ENCODE data around the gene INTS2. TPM values are rescaled to one million over a fixed set of nuclear protein-coding genes. Genes with fewer than 3 reads are reported as not detected.
A peak's percentile ranks its signal among the peaks of the same experiment; 100 is the strongest.
"Not testable (repeated sequence)": the region's sequence is repeated elsewhere in the genome, so short reads cannot be mapped to it uniquely, and the experiment has no call there.

The INTS2 gene
- polyA plus RNA-seq, 1 of the 3 experiments (the other 2 are of a cell fraction): 6.7 TPM

DNA sequence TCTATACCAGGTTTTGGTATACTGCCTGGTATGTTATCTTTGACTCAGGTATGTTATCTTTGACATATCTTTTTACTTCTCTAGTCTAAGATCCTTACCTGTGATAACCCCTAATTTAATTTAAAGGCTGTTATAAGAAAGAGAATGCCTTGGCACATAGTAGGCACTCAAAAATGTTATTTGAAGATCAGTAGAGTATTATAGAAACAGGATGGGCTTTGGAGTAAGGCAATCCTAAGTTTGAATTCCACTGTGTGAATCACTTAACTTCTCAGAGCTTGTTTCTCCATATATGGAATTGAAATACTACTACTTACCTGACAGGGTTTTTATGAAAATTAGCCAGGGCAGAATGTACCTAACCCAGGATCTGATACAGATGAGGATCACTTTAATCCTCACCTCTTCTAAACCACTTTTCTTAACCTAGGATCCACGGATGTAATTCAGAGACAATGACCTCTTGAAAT lies 65.6 kb downstream of the INTS2 start:
- H3K27ac ChIP-seq (ENCODE audit: low read depth in 2 of 2, low read length in 1 of 2): peak overlapping the region; percentile 71 to 87
- H3K9ac ChIP-seq: peak overlapping the region; percentile 85
- peak overlapping the region; percentile 75 to 95 for H3K4me3 ChIP-seq (ENCODE audit: low read depth in 2 of 2, low read length in 1 of 2)
- H3K4me2 ChIP-seq: peak overlapping the region; percentile 85
- peaks cover 21% of the 10 kb centered on the region for H3F3A ChIP-seq (replicated peaks; ENCODE audit: insufficient read depth)
- H3K79me2 ChIP-seq (ENCODE audit: insufficient read depth): peaks cover 57% of the 10 kb centered on the region
- no peaks in the 10 kb centered on the region for H4K20me1 ChIP-seq (ENCODE audit: insufficient read depth)
- H3K27me3 ChIP-seq (ENCODE audit: insufficient read depth): no peaks in the 10 kb centered on the region
- TF ChIP-seq, protein P1, sequence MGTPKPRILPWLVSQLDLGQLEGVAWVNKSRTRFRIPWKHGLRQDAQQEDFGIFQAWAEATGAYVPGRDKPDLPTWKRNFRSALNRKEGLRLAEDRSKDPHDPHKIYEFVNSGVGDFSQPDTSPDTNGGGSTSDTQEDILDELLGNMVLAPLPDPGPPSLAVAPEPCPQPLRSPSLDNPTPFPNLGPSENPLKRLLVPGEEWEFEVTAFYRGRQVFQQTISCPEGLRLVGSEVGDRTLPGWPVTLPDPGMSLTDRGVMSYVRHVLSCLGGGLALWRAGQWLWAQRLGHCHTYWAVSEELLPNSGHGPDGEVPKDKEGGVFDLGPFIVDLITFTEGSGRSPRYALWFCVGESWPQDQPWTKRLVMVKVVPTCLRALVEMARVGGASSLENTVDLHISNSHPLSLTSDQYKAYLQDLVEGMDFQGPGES (IDR thresholded peaks at IDR 0.05; ENCODE audit: low read depth, low read length): no peak
- TF ChIP-seq MXI1 (IDR thresholded peaks at IDR 0.05; ENCODE audit: low read depth, low read length) (no peak), EZH2phosphoT487 (IDR thresholded peaks at IDR 0.05; ENCODE audit: borderline replicate concordance, low read depth) (no peak), JUND (IDR thresholded peaks at IDR 0.05) (no peak; the same call in 1 of the 2 replicates), SIN3A (IDR thresholded peaks at IDR 0.05; ENCODE audit: borderline replicate concordance, low read depth, low read length) (no peak), FOSL2 (IDR thresholded peaks at IDR 0.05; ENCODE audit: borderline replicate concordance, low read depth) (no peak), TAF1 (IDR thresholded peaks at IDR 0.05; ENCODE audit: borderline replicate concordance, low read depth, low read length) (no peak), SMC3 (IDR thresholded peaks at IDR 0.05; ENCODE audit: low read depth, low read length) (no peak), TCF12 (IDR thresholded peaks at IDR 0.05) (no peak)
- TF ChIP-seq, protein P2, sequence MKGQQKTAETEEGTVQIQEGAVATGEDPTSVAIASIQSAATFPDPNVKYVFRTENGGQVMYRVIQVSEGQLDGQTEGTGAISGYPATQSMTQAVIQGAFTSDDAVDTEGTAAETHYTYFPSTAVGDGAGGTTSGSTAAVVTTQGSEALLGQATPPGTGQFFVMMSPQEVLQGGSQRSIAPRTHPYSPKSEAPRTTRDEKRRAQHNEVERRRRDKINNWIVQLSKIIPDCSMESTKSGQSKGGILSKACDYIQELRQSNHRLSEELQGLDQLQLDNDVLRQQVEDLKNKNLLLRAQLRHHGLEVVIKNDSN (IDR thresholded peaks at IDR 0.05; ENCODE audit: borderline replicate concordance, low read depth): no peak
- TF ChIP-seq, protein P3, sequence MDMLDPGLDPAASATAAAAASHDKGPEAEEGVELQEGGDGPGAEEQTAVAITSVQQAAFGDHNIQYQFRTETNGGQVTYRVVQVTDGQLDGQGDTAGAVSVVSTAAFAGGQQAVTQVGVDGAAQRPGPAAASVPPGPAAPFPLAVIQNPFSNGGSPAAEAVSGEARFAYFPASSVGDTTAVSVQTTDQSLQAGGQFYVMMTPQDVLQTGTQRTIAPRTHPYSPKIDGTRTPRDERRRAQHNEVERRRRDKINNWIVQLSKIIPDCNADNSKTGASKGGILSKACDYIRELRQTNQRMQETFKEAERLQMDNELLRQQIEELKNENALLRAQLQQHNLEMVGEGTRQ (IDR thresholded peaks at IDR 0.05; ENCODE audit: borderline replicate concordance, low read depth, low read length): no peak
- peaks cover 15 to 29% of the 10 kb centered on the region in 2 experiments for H3K36me3 ChIP-seq (replicated peaks in 1 of 2; ENCODE audit: control insufficient read depth in 1 of 2, insufficient read depth in 2 of 2, low read length in 1 of 2)
- no peak for DNase-seq
- H3K9me2 ChIP-seq: no peaks in the 10 kb centered on the region
- peaks cover 11 to 28% of the 10 kb centered on the region in 2 experiments; a peak in 3 of 4 replicates for H3K4me1 ChIP-seq (ENCODE audit: control insufficient read depth in 1 of 2, insufficient read depth in 2 of 2, low read depth in 1 of 2, low read length in 1 of 2)
- H3K9me3 ChIP-seq: no peaks in the 10 kb centered on the region
- H2AFZ ChIP-seq (ENCODE audit: low read depth): peak overlapping the region; percentile 85; the same call in 1 of the 2 replicates
- ChIA-PET POLR2A (no interaction called here), CTCF (interaction anchor here (0.7 to 2.6 kb wide), 3 partner anchors 26 to 450 kb away, joined by 3 to 8 read pairs (median 3); no protein-coding TSS in a partner anchor)
- WGBS (ENCODE audit: low lambda C conversion rate): 20% methylated on average over 1 of the region's 1 CpG

DNA sequence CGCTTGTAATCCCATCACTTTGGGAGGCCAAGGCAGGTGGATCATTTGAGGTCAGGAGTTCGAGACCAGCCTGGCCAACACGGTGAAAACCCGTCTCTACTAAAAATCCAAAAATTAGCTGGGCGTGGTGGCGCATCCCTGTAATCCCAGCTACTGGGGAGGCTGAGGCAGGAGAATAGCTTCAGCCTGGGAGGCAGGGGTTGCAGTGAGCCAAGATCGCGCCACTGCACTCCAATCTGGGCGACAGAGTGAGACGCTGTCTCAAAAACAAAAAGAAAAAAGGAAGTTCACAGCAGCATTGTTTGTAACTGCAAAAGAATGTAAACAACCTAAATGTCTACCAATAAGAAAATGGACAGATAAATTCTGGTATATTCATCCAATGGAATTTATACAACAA lies 67.4 kb downstream of the INTS2 start:
- H3K4me2 ChIP-seq, POLR2A ChIA-PET: not testable (repeated sequence)

More for the DNA sequence above, 67.4 kb downstream of the INTS2 start:
- not testable (repeated sequence) for H3K9me2 ChIP-seq; DNase-seq; H3K27me3 ChIP-seq (ENCODE audit: insufficient read depth); H3K4me3 ChIP-seq (ENCODE audit: low read depth in 2 of 2, low read length in 1 of 2); H4K20me1 ChIP-seq (ENCODE audit: insufficient read depth); H3K9me3 ChIP-seq; H2AFZ ChIP-seq (ENCODE audit: low read depth); H3K9ac ChIP-seq; H3K27ac ChIP-seq (ENCODE audit: low read depth in 2 of 2, low read length in 1 of 2)
- Histone ChIP-seq H3K4me1 (ENCODE audit: control insufficient read depth in 1 of 2, insufficient read depth in 2 of 2, low read depth in 1 of 2, low read length in 1 of 2) (peaks cover 11 to 28% of the 10 kb centered on the region in 2 experiments; a peak in 3 of 4 replicates), H3F3A (replicated peaks; ENCODE audit: insufficient read depth) (peaks cover 14% of the 10 kb centered on the region), H3K36me3 (replicated peaks in 1 of 2; ENCODE audit: control insufficient read depth in 1 of 2, insufficient read depth in 2 of 2, low read length in 1 of 2) (peaks cover 13 to 27% of the 10 kb centered on the region in 2 experiments), H3K79me2 (ENCODE audit: insufficient read depth) (peaks cover 66% of the 10 kb centered on the region)
- CTCF ChIA-PET: interaction anchor here (1.7 to 2.6 kb wide), 2 partner anchors 10 to 24 kb away, joined by 7 to 8 read pairs; no protein-coding TSS in a partner anchor
- WGBS (ENCODE audit: low lambda C conversion rate): 96% methylated on average over 10 of the region's 10 CpGs
